ENCODE data around the gene H6PD.

H6PD gene

DNA sequence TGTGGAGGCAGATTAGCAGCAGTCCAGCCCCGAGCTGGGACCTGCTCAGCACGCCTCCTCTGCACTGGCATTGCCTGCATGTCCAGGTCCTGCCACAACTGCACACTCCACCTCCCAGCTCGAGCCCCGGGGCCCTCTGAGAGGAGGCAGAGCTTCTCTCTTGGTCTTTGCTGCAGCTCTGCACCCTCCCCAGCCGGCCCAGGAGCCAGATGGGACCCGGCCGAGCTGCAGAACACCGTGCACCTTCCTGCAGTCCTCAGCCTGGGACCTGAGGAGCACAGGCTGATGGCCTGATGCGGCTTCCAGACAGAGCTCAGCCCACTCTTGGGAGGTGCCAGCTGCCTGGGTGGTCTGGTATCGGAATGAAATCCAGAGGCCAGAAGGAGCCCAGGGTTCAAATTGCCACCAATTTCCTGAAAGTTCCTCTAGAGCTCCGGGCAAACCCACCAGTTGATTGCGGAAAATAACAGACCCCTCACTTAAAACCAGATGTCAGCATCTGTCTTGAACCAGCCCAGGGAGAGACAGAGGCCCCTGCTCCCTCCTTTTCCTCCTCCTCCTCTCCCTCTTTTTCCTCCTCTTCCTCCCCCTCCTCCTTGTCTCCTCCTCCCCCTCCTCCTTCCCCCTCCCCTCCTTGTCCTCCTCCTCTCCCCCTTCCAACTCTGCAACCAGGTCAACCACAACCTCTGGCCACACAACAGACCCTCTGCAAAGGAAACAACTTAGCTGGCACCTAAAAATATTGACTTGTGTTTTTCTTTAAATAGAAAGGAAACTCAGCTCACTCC is 47.5 kb downstream of the H6PD start:
- peak overlapping the region; percentile 63 for H3K9ac ChIP-seq (ENCODE audit: low read length)
- DNase-seq = no peak
- H3K79me1 ChIP-seq (replicated peaks; ENCODE audit: low read length, poor library complexity, severe bottlenecking) = no peaks in the 10 kb centered on the region
- 31% methylated on average over 12 of the region's 12 CpGs for WGBS
- peak overlapping the region; percentile 16 to 48 for H3K4me3 ChIP-seq (ENCODE audit: insufficient read depth in 1 of 2, low read depth in 1 of 2, low read length in 2 of 2)
- H3K36me3 ChIP-seq (ENCODE audit: control insufficient read depth in 1 of 2, insufficient read depth in 2 of 2, low read depth in 1 of 2, low read length in 2 of 2) = no peaks in the 10 kb centered on the region
- H2BK15ac ChIP-seq (ENCODE audit: low read depth, poor library complexity, severe bottlenecking) = peak overlapping the region; percentile 8
- no peak overlapping the region for H2BK5ac ChIP-seq (ENCODE audit: low read depth, low read length, poor library complexity, severe bottlenecking)
- H3K14ac ChIP-seq (ENCODE audit: low read length in 2 of 2) = no peak overlapping the region
- H3K27ac ChIP-seq (ENCODE audit: low read length, poor library complexity, severe bottlenecking) = no peak overlapping the region
- no peak overlapping the region for H4K8ac ChIP-seq (ENCODE audit: low read length)
- H3K4me1 ChIP-seq (ENCODE audit: control insufficient read depth, insufficient read depth, low read depth, low read length) = peaks cover 35% of the 10 kb centered on the region
- H2AFZ ChIP-seq (ENCODE audit: low read depth, low read length) = peak overlapping the region; percentile 51
- H3K4me2 ChIP-seq (ENCODE audit: low read length, poor library complexity, severe bottlenecking) = no peak overlapping the region
- no peak overlapping the region for H2AK5ac ChIP-seq (ENCODE audit: low read length, severe bottlenecking)
- H3K23ac ChIP-seq (ENCODE audit: low read length in 2 of 2) = peak overlapping the region in 1 of 2 experiments; percentile 47
- H3K9me3 ChIP-seq (ENCODE audit: control insufficient read depth, low read length) = peaks cover 27% of the 10 kb centered on the region
- peak overlapping the region; percentile 24 to 52 for H3K4ac ChIP-seq (ENCODE audit: low read depth in 1 of 2, low read length in 2 of 2)
- peak overlapping the region; percentile 30 for H4K91ac ChIP-seq (ENCODE audit: low read length)
- H2BK120ac ChIP-seq (ENCODE audit: low read depth, low read length) = no peak overlapping the region
- no peaks in the 10 kb centered on the region for H3K27me3 ChIP-seq (ENCODE audit: control insufficient read depth in 1 of 2, insufficient read depth in 1 of 2, low read length in 2 of 2)
- peak overlapping the region in 1 of 2 experiments; percentile 55 for H2BK12ac ChIP-seq (ENCODE audit: low read length in 2 of 2)
- peak overlapping the region in 1 of 2 experiments; percentile 70 for H3K18ac ChIP-seq (ENCODE audit: low read depth in 1 of 2, low read length in 2 of 2)

DNA sequence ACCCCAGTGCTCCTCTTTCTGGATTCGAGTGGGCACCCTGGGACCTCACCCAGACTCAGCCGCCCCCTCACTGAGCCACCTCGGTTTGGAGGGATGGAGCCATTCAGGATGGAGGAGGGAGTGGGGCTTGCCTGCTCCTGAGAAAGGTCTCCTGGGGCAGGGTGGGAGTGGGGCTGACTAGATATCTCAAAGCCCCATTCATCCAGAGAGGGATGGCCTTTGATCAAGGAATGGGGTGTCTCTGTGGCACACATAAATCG is 48.1 kb downstream of the H6PD start:
- Histone ChIP-seq H3K4ac (ENCODE audit: low read depth in 1 of 2, low read length in 2 of 2) (no peak overlapping the region), H2BK5ac (ENCODE audit: low read depth, low read length, poor library complexity, severe bottlenecking) (no peak overlapping the region), H4K8ac (ENCODE audit: low read length) (no peak overlapping the region), H3K79me1 (replicated peaks; ENCODE audit: low read length, poor library complexity, severe bottlenecking) (no peaks in the 10 kb centered on the region), H2AFZ (ENCODE audit: low read depth, low read length) (no peak overlapping the region), H2BK15ac (ENCODE audit: low read depth, poor library complexity, severe bottlenecking) (no peak overlapping the region), H3K9me3 (ENCODE audit: control insufficient read depth, low read length) (peaks cover 27% of the 10 kb centered on the region), H3K14ac (ENCODE audit: low read length in 2 of 2) (no peak overlapping the region), H3K4me3 (ENCODE audit: insufficient read depth in 1 of 2, low read depth in 1 of 2, low read length in 2 of 2) (no peak overlapping the region), H3K9ac (ENCODE audit: low read length) (no peak overlapping the region), H3K27ac (ENCODE audit: low read length, poor library complexity, severe bottlenecking) (no peak overlapping the region), H3K4me2 (ENCODE audit: low read length, poor library complexity, severe bottlenecking) (no peak overlapping the region), H3K23ac (ENCODE audit: low read length in 2 of 2) (no peak overlapping the region), H3K27me3 (ENCODE audit: control insufficient read depth in 1 of 2, insufficient read depth in 1 of 2, low read length in 2 of 2) (no peaks in the 10 kb centered on the region), H2BK120ac (ENCODE audit: low read depth, low read length) (no peak overlapping the region), H3K4me1 (ENCODE audit: control insufficient read depth, insufficient read depth, low read depth, low read length) (peaks cover 35% of the 10 kb centered on the region), H3K36me3 (ENCODE audit: control insufficient read depth in 1 of 2, insufficient read depth in 2 of 2, low read depth in 1 of 2, low read length in 2 of 2) (no peaks in the 10 kb centered on the region), H2AK5ac (ENCODE audit: low read length, severe bottlenecking) (peak overlapping the region; percentile 4), H4K91ac (ENCODE audit: low read length) (no peak overlapping the region), H2BK12ac (ENCODE audit: low read length in 2 of 2) (peak overlapping the region in 1 of 2 experiments; percentile 45), H3K18ac (ENCODE audit: low read depth in 1 of 2, low read length in 2 of 2) (peak overlapping the region in 1 of 2 experiments; percentile 28)
- WGBS = 69% methylated on average over 4 of the region's 4 CpGs
- DNase-seq = no peak

DNA sequence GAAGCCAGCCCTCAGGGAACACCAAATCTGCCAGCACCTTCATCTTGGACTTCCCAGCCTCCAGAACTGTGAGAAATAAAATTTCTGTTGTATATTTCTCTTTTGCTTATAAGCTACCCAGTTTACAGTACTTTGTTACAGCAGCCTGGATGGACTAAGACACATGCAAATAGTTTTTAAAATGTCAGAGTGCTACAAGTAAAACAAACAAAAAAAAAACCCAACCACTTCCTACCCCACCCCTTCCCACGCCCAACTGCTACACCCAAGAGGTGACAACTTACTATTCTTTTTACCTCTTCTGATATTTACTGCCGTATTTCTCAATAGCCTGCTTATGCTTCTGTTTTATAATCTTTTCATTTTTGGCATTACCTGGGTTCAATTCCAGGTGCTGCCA is 49.5 kb downstream of the H6PD start:
- Histone ChIP-seq H3K23ac (ENCODE audit: low read length in 2 of 2) (no peak overlapping the region), H2AFZ (ENCODE audit: low read depth, low read length) (no peak overlapping the region), H3K4ac (ENCODE audit: low read depth in 1 of 2, low read length in 2 of 2) (no peak overlapping the region), H3K9me3 (ENCODE audit: control insufficient read depth, low read length) (peaks cover 31% of the 10 kb centered on the region), H2BK5ac (ENCODE audit: low read depth, low read length, poor library complexity, severe bottlenecking) (no peak overlapping the region), H3K18ac (ENCODE audit: low read depth in 1 of 2, low read length in 2 of 2) (no peak overlapping the region), H2AK5ac (ENCODE audit: low read length, severe bottlenecking) (no peak overlapping the region), H3K27ac (ENCODE audit: low read length, poor library complexity, severe bottlenecking) (no peak overlapping the region), H3K9ac (ENCODE audit: low read length) (no peak overlapping the region), H3K79me1 (replicated peaks; ENCODE audit: low read length, poor library complexity, severe bottlenecking) (no peaks in the 10 kb centered on the region), H4K8ac (ENCODE audit: low read length) (no peak overlapping the region), H2BK120ac (ENCODE audit: low read depth, low read length) (no peak overlapping the region), H4K91ac (ENCODE audit: low read length) (no peak overlapping the region), H3K14ac (ENCODE audit: low read length in 2 of 2) (no peak overlapping the region), H3K4me1 (ENCODE audit: control insufficient read depth, insufficient read depth, low read depth, low read length) (peaks cover 31% of the 10 kb centered on the region), H3K27me3 (ENCODE audit: control insufficient read depth in 1 of 2, insufficient read depth in 1 of 2, low read length in 2 of 2) (no peaks in the 10 kb centered on the region), H2BK12ac (ENCODE audit: low read length in 2 of 2) (no peak overlapping the region), H3K4me3 (ENCODE audit: insufficient read depth in 1 of 2, low read depth in 1 of 2, low read length in 2 of 2) (no peak overlapping the region), H2BK15ac (ENCODE audit: low read depth, poor library complexity, severe bottlenecking) (no peak overlapping the region), H3K36me3 (ENCODE audit: control insufficient read depth in 1 of 2, insufficient read depth in 2 of 2, low read depth in 1 of 2, low read length in 2 of 2) (no peaks in the 10 kb centered on the region), H3K4me2 (ENCODE audit: low read length, poor library complexity, severe bottlenecking) (no peak overlapping the region)
- 84% methylated on average over 2 of the region's 2 CpGs for WGBS
- no peak for DNase-seq

DNA sequence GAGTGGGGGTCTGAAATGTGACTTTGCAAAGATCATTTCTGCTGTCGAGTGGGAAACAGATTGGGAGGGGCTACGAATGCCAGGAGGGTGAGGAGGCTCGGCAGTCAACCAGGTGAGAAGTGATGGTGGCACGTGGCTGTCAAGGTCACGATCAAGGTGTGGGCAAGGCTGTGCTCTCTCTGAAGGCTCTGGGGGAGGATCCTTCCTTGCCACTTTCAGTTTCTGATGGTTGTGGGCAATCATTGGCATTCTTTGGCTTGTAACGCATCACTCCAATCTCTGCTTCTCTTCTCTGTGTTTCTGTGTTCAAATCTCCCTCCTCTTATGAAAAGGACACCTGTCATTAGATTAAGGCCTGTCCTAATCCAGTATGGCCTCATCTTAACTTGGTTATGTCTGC is 52.0 kb downstream of the H6PD start:
- Histone ChIP-seq H2BK12ac (ENCODE audit: low read length in 2 of 2) (peak overlapping the region in 1 of 2 experiments; percentile 72), H4K91ac (ENCODE audit: low read length) (peak overlapping the region; percentile 23), H3K36me3 (ENCODE audit: control insufficient read depth in 1 of 2, insufficient read depth in 2 of 2, low read depth in 1 of 2, low read length in 2 of 2) (no peaks in the 10 kb centered on the region), H4K8ac (ENCODE audit: low read length) (no peak overlapping the region), H2AK5ac (ENCODE audit: low read length, severe bottlenecking) (no peak overlapping the region), H2BK5ac (ENCODE audit: low read depth, low read length, poor library complexity, severe bottlenecking) (no peak overlapping the region), H3K23ac (ENCODE audit: low read length in 2 of 2) (no peak overlapping the region), H2BK15ac (ENCODE audit: low read depth, poor library complexity, severe bottlenecking) (no peak overlapping the region), H3K9ac (ENCODE audit: low read length) (no peak overlapping the region), H3K4me1 (ENCODE audit: control insufficient read depth, insufficient read depth, low read depth, low read length) (peaks cover 17% of the 10 kb centered on the region), H2BK120ac (ENCODE audit: low read depth, low read length) (no peak overlapping the region), H3K27me3 (ENCODE audit: control insufficient read depth in 1 of 2, insufficient read depth in 1 of 2, low read length in 2 of 2) (no peaks in the 10 kb centered on the region), H3K4me3 (ENCODE audit: insufficient read depth in 1 of 2, low read depth in 1 of 2, low read length in 2 of 2) (no peak overlapping the region), H3K27ac (ENCODE audit: low read length, poor library complexity, severe bottlenecking) (no peak overlapping the region), H3K4me2 (ENCODE audit: low read length, poor library complexity, severe bottlenecking) (no peak overlapping the region), H3K18ac (ENCODE audit: low read depth in 1 of 2, low read length in 2 of 2) (peak overlapping the region in 1 of 2 experiments; percentile 7), H3K4ac (ENCODE audit: low read depth in 1 of 2, low read length in 2 of 2) (no peak overlapping the region), H3K79me1 (replicated peaks; ENCODE audit: low read length, poor library complexity, severe bottlenecking) (no peaks in the 10 kb centered on the region), H3K14ac (ENCODE audit: low read length in 2 of 2) (no peak overlapping the region), H2AFZ (ENCODE audit: low read depth, low read length) (no peak overlapping the region), H3K9me3 (ENCODE audit: control insufficient read depth, low read length) (peaks cover 31% of the 10 kb centered on the region)
- DNase-seq = no peak
- WGBS = 92% methylated on average over 6 of the region's 6 CpGs
